HG03558 (cell line): Measurements from ENCODE around the gene PDIA5.

Source experiments
- ATAC-seq: cut with Tn5 transposase; IDR thresholded peaks from one replicate; pipeline ENCODE4 v1.9.1; 2021; ENCODE audit warnings: moderate number of reproducible peaks; ENCODE audit not compliant: unreplicated experiment; ENCODE audit errors: extremely low read depth

The PDIA5 gene

DNA sequence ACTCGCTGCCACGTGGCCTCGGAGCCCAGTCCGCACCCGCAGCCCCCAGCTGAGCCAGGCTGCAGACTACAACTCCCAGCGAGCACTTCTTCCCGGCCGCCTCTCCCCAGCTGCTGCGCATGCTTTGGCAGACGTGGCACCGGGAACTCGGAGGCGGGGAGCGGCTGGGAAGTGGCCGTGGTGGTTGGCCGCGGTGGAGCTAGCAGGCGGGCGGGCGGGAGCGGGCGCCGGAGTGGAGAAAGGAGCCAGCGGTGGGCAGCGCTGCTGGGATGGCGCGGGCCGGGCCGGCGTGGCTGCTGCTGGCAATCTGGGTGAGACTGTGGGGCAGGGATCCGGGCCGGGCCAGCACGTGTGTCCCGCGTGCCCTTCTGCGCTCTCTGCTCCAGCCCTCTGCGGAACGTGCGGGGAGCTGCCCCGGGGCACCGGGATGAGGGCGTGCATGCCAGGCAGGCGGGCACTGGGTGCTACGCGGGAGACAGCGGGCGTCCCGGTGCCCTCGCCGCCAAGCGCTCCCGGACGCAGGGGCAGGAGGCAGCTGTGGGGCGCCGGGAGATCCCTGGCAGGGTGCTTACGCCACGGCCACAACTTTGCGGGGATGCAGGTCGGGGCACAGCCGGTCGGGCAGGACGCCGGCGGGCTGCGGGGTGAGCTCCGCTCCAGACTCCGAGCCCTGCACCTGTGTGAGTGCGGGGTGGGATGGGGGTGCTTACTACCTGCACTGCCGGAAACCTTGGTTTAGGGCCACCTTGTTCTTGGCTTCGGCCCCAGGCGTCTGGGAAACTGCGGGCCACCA lies at the start of gene PDIA5:
TSS of gene PDIA5 (plus strand) at position 130 of the 793 bp plus-strand sequence. CDS start at position 270, 140 bp downstream.
- ATAC-seq = no peak

DNA sequence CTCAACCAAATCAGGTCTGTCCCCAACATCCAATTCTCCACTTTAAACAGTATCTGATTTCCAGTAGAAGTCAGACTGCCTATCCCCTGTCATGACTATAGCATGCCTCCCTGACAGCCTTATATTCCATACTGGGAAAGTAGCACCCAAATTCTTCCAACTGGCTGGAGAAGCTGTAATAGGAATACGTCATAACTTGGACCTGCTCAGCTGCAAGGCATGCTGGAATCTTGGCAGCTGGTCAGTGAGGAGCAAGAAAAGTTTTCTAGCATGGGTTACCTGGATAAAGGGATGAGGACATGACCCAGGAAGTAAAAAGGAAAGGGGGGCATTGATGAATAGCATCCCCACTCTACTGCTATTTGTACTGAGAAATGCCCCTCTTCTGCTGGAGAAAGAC lies 48.1 kb upstream of the PDIA5 start:
- no peak for ATAC-seq

DNA sequence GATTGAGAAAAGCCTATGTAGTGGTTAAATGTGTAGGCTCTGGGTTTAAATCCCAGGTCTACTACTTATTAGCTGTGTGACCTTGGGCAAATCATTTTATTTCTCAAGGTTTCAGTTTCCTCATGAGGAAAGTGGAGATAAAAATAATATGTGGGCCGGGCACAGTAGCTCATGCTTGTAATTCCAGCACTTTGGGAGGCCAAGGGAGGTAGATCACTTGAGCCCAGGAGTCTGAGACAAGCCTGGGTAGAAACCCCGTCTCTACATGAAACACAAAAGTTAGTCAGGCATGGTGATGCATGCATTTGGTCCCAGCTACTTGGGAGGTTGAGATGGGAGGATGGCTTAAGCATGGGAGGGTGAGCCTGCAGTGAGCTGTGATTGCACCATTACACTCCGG lies 47.7 kb upstream of the PDIA5 start:
- ATAC-seq = no peak

DNA sequence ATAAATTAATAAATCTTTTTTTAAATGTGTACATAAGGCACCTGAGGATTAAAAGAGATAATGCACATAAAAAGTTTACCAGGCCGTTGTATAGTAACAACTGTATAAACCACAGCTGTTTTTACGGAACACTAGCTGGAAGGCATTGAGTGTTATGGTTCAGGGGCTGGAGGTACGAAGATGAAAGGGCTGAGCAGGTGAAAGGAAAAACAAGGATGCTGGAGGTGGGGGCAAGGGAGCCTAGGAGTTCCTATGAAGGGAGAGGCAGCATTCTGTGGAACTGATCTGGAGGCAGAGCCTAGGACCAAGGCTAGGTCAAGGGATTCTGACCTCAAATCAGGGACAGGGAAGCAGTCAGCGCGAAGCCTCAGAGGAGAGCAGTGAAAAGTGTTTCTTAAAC lies 47.2 kb upstream of the PDIA5 start:
- no peak for ATAC-seq

DNA sequence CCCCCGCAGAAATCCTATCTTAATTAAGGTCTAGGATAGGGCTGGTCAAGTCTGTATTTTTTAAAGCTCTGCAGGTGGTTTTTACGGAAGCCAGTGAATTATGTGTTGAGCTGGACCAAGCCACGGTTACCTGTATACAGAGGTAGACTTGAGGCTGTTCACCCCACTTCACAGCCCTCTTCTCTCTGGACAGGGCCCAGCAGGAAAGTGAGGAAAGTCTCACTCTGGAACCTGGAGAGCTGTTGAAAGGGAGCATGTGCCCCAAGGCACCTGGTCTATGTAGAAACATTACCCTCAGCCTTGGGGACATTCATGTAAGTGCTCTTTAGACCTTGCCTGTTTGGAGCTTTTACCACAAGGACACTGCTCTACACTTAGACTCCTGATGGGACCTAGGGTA lies 46.1 kb upstream of the PDIA5 start:
- ATAC-seq = no peak

DNA sequence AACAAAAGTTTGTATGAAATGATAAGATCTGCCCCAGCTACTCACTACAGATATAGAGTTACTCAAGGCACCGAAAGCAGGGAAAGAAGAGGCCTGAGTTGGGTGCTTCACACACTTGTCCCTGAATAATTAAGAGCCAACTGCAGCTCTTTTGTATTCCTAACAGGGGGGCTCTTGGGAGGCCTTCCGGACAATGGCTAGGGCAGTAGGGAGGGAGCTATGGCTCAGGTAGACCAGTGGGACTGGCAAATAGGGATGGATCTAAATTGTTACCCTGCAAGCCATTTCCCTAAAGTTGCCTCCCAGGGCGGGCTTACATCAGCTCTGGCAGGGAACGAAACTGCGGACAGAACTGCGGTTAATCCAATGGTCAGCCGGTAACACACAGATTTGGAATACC lies 45.4 kb upstream of the PDIA5 start:
- ATAC-seq = no peak

DNA sequence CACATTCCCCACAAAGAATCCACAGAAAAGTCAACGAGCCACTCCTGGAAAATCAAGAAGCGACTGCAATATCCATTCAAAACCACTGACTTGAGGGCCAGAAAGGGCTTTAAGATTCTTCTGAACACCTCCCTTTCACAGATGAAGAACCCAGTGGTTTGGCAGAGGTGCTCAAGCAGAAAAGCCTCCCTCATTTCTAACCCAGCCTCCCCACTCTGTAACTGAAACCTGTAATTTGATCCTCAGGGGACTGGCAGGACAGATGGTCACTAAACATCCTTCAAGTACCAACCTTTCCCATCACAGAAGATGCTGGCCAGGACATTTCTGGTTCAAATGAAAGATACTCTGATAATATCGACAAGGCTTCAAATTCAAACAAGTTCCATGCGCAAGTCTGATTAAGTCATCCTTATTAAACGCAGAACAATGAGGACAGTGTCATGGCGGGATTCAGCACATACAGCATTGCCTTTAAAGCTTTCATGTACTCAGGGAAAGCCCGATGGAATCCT lies 44.8 kb upstream of the PDIA5 start:
- ATAC-seq = no peak

DNA sequence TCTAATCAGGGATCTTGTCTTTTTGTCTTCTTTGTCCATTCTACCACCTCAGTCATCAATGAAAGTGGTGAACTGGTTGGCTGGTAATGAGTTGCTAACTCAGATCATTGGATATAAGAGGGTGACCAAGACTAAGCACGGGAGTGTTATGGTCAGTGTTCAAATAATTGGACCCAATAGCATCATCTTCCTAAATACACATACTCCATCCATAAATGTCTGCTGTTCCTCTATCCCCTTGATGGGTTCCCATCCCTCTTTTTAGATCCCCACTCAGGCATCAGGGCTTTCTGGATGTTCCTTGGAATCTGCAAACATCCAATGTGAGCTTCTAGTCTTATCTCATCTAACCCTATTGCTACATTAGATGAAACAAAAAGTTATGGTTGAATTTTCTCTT lies 42.8 kb upstream of the PDIA5 start:
- ATAC-seq = no peak

DNA sequence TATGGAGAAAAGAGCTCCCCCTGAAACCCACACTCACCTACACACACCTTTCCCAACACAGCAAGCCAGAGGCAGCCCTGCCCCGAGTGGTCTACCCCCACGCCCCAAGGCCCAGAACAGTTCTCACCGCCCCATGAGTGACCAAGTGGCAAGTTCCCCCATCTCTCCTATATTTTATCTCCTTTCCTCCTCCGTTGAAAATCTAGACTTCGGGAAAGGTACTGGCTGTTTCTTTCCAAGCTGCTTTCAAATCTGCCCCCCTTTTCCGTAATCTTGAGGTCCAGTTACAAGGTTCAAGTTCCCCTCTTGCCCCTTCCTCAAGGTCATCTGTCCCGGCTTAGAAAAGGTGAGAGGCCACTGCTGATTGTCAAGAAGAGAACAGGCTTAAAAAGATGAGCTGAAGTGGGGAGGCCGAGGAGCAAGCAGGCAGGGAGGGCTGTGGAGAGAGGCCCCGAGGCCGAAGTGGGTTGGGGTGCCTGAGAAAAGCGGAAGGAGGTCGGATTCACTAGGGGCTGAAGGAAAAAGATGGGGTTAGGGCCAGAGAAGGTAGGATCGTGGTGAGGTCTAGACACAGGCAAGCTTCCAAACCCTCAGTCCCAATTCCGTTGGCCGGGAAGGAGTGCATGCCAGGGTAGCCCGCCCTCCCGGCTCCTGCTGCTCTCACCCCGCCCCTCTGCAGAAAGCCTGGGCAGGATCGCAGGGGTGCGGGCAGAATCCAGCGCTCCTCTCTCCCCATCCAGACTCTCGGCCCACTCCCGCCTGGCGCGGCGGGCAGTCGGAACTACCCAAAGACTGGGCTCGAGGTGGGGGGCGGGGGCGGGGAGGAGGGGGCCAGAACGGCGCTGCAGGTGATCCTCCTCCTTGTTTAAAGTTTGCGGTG lies 40.9 kb upstream of the PDIA5 start:
- ATAC-seq = no peak

DNA sequence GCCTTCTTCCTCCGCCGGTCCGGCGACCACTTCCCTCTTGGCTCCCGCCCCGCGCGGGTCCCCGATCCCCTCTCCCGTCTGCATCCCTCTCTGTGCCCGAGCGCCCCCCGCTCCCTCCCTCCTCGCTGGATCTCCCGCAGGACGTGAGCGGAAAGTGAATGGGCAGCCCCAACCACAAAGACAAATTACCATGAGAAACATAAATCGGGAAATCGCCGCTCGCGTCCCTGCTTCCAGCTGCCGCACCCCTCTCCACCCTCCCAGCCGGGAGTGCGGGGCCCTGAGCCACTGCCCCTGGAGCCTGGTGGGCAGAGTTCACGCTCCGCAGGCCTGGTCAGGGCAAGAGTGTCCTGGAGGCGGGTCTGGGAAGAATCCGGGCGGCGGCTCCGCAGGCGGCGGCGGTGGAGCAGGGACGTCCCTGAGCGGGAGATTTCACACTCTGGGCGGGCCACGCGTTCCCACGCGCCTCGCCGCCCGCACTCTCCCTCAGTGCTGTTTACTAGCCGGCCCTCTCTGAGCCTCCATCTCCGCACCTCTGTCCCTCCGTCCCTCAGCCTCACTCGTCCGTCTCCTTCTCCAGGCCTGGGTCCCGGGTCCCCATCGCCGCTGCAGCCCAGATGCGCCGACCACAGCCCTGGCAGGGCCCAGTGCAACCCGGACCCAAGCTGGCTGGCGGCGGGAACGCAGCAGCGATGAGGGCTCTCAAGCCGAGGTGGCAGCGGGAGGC lies 40.1 kb upstream of the PDIA5 start:
- ATAC-seq = no peak

DNA sequence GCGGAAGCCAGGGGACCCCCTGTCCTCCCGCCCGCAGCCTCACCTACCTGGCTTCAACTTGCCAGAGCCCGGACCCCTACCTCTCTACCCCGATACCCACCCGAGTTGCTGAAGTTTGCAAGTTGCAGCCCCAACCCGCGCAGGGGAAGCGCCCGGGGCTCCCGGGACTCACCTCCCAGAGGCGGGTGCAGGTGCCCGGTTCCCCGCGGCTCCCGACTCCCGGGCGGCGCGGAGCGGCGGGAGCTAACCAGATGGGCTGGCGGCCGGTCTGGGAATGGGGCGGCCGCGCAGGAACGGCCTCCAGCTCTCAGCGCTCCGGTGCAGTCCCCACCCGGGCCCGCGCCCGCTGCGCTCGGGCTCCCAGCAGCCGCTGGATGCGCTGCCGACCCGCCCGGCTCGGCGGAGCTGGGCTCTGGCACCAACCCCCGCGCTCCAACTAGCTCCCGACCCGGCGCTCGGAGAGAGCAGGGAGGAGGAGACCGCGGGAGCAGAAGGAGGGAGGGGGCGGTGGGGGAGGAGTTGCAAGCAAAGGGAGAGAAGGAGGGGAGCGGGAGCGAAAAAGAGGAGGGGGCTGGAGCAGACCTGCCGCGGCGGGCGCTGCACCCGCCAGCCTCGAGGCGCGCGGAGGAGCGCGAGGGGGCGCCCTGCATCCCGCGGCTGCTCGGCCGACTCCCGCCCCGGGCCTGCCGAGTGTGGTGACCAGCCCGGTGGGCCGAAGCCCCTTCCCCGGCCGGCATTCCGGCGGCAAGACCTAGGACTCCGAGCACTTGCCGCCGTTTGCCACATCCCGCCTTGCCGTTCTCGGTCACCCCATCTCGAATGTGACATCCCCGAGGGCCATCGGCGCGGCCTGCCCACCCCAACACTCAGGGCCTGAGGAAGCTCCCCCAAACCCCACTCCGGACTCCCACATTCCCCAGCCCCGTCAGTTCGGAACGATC lies 39.3 kb upstream of the PDIA5 start, which contains the start of gene SEMA5B:
TSS of gene SEMA5B (minus strand) at position 472 of the 941 bp plus-strand sequence. CDS start 66,500 bp downstream, outside the sequence.
- ATAC-seq = no peak

DNA sequence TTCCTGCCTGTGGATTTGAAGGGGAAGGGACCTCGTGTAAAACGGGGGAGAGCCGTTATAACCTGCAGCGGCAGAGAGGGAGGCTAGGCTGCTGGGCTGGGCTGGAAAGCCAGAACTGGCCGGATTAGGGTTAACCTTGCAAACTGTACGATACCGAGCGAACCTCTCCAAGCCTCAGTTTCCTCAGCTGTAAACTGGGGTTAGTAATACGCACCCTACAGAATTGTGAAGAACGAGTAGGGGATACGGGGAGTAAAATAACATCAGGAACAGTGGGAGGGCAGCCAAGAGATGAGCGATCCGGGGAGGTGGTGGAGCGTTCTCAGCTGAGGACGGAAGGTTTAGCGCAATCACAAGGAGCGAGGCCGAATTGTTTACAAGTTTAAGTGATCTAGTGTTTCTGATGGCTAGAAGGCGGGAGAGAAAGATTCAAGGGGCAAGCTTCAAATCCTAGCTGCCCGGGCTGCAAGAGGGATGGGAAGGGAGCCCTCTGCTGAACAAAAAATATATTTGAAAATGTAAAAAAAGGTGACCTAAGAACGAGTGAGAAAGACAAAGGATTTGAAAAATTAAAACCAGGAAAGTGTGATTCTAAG lies 38.5 kb upstream of the PDIA5 start:
- ATAC-seq = no peak

DNA sequence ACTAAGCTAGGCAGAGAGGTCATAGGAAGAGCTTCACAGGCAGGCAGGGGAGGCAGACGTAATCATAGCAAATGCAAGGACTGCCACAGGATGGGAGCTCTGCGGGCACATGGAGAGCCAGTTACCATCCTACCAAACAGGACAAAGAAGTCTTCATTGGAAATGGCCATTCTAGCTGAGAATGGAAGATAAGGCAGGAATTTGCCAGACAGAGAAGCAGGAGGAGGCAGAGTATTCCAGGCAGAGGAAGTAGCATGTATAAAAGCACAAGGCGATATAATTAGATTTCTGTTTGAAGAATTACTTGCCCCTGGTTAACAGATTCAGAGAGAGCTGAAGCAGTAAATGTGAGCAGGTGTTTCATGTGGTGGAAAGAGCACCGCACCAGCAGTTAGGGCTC lies 35.8 kb upstream of the PDIA5 start:
- no peak for ATAC-seq

DNA sequence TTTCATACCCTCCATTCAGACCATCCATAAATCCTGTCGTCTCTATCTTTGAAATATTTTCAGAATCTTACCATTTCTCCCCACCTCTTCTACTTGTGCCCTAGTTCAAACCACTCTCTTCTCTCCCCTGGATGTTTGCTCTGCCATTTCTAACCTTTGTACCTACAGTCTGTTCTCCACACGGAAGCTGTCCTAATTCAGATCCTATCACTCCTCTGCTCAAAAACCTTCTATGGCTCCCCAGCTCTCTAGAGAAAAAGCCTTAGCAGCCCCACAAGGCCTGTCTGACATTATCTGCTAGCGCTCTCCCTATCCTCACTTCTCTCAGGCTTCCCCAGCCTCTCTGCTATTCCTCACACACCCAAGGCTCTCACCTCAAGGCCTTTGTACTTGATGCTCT lies 34.8 kb upstream of the PDIA5 start:
- ATAC-seq = no peak

DNA sequence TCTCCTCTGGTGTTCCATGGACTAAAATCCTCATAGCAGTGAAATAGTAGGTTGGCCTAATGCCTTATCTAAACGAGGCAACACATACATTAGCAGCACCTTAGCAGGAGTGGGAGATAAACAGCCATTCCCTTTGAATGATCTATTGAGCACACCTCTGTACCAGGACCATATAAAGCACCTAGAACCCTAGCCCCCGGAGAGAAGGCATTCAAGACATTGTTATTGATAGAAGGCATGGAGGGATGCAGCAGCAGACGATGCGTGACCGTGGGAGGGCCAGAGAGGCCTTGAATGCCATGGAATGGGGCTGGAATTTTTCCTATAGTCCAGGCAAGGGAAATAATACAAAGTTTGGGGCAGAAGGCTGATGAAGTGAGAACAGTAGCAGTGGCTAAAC lies 32.7 kb upstream of the PDIA5 start:
- ATAC-seq = no peak

DNA sequence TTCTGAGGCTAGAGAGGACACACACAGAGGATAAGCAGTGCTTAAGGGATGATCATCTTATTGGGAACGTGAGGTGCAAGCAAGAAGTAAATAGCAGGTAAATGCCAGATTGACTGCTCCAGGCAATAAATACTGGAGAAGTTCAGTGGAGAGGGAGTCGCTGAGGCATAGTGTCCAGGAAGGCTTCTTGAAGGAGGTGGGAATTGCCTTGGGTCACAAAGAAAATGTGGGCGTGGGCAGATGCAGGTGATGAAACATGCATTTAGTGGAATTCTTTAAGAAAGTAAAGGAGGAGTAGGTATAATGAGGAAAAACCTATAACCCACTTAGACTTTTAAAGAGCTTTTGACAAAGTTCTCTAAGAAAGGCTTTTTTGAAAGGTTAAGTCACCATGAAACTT lies 31.8 kb upstream of the PDIA5 start:
- no peak for ATAC-seq

DNA sequence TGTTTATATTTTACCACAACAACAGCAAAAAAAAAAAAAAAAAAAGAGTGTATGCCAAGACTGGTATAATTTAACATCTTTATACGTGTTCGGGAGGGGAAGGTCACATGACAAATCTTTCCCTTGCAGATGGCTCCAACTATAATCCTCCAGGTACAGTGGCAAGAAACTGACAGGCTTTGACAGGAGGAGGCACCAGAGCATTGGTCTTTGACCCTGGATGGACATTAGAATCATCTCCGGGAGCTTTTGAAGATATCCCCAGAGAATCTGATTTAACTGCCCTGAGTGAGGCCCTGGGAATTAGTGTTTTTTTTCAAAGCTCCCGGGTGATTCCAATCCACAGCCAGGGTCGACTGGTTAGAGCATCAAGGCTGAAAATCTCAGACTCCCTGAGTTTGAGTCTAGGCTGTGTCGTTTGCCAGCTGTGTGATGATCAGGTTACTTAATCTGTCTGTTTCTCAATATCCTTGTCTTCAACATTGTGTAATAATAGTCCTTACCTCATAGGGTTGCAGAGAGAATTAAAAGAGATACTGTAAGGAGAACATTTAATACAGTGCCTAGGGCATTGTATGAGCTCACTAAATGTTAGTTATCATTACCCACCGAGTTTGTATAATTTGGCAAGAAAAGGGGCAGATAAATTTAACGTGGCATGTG lies 30.3 kb upstream of the PDIA5 start:
- no peak for ATAC-seq

DNA sequence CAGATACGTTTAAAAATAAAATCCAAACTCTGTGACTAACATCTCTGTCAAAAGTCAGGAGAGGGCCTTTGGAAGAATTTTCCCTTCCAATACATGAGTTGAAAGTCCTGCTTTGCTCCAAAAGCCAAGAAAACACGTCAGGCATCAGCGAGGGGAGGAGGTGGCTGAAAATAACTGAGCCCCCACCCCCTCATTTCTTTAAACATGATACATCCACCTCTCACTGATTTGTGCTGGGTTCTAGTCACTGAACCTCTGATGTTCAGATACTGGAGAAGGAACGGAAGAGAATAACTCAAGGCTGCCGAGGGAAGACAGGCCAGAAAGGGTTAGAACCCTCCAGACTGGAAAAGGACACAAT lies 29.8 kb upstream of the PDIA5 start:
- ATAC-seq = no peak

DNA sequence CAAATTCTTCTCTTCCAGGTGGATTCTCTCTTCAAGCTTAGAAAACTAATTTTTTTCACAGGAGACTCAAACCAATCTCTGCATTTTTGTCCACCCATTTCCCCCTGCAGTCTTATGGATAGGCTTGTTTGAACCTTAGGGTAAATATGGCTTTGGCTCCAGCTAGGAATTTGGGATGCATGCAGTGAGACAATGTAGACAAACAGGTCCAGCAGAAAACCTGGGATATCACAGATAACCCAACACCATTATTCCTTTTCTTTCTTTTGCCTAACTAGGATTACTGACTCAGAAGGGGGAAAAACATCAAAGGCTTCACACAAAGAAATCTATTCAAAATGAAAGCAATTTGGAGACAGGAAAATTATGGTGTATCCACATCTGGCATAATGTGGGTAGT lies 28.1 kb upstream of the PDIA5 start:
- ATAC-seq = no peak
